Caco-2 (cell line): ENCODE results near the gene TRAK1. TPM values are rescaled to one million over a fixed set of nuclear protein-coding genes. Genes with fewer than 3 reads are reported as not detected.

Experiments used
- BruUV-seq: library from RNA; stranded (reverse); fragments of 400-500 nt; replicated peaks from 2 replicates; lab custom pipeline; 2021; lab: Mats Ljungman, UMichigan
- CTCF ChIA-PET: fragments of 300-600 bp; sonication (Branson Sonifier 250); formaldehyde crosslinking; loops from one replicate; lab custom pipeline; 2022; ENCODE audit warnings: antibody characterized with exemption; lab: Charles Lee
- POLR2A ChIA-PET: fragments of 300-600 bp; sonication (Branson Sonifier 250); formaldehyde crosslinking; loops from one replicate; lab custom pipeline; 2022; ENCODE audit warnings: antibody characterized with exemption; lab: Charles Lee
- DNase-seq, 2 experiments: peaks; one replicate each; pipeline versions ENCODE4 v3.0.0 to v3.0.0-alpha.2; 2020 to 2022
- H3K27me3 ChIP-seq: replicated peaks from 2 replicates; pipeline ENCODE4 v1.6.0; 2011; ENCODE audit warnings: low read length; ENCODE audit not compliant: control insufficient read depth, insufficient read depth
- H3K36me3 ChIP-seq: 2 replicates; pipeline ENCODE4 v1.5.1; 2011; ENCODE audit warnings: low read length; ENCODE audit not compliant: control insufficient read depth, insufficient read depth
- H3K4me1 ChIP-seq: fragments of 250-450 bp; sonication (Bioruptor Pico); 2 replicates; pipeline ENCODE4 v1.5.1; 2020; ENCODE audit warnings: mild to moderate bottlenecking
- H3K4me3 ChIP-seq: 2 replicates; pipeline ENCODE4 v1.5.1; 2011; ENCODE audit warnings: low read depth, mild to moderate bottlenecking, control low read depth, low read length
- H3K9me3 ChIP-seq: fragments of 250-450 bp; sonication (Bioruptor Pico); 2 replicates; pipeline ENCODE4 v1.5.1; 2020; ENCODE audit warnings: mild to moderate bottlenecking, moderate library complexity
- H3K27ac Mint-ChIP-seq: one replicate; pipeline ENCODE4 v1.8.0; 2022; ENCODE audit warnings: mixed read lengths; ENCODE audit not compliant: unreplicated experiment
- H3K27me3 Mint-ChIP-seq: one replicate; pipeline ENCODE4 v1.8.0; 2022; ENCODE audit warnings: mixed read lengths; ENCODE audit not compliant: insufficient read depth, unreplicated experiment
- H3K36me3 Mint-ChIP-seq: one replicate; pipeline ENCODE4 v1.8.0; 2022; ENCODE audit warnings: mild to moderate bottlenecking, mixed read lengths; ENCODE audit not compliant: insufficient read depth, unreplicated experiment
- H3K4me1 Mint-ChIP-seq: one replicate; pipeline ENCODE4 v1.8.0; 2022; ENCODE audit warnings: low read depth, mixed read lengths; ENCODE audit not compliant: unreplicated experiment
- H3K4me3 Mint-ChIP-seq: one replicate; pipeline ENCODE4 v1.8.0; 2022; ENCODE audit warnings: mild to moderate bottlenecking, moderate library complexity, mixed read lengths; ENCODE audit not compliant: unreplicated experiment
- H3K9me3 Mint-ChIP-seq: one replicate; pipeline ENCODE4 v1.8.0; 2022; ENCODE audit warnings: mixed read lengths; ENCODE audit not compliant: unreplicated experiment
- intact Hi-C: fragments of 100-400 bp; cut with micrococcal nuclease; formaldehyde crosslinking; loops from one replicate; pipeline ENCODE4 v1.10.0; 2022; ENCODE audit not compliant: unreplicated experiment
- total RNA-seq: library from RNA; stranded (reverse); gene quantifications from 2 replicates; pipeline ENCODE4 v1.2.3, GENCODE V29; 2022
- TF ChIP-seq, protein P1 (sequence below), 2 experiments: fragments of 200-600 bp in 1 of 2; IDR thresholded peaks; 1 replicate in 1 of 2; 2 replicates in 1 of 2; pipeline versions ENCODE4 v1.5.1 to v1.8.0; 2011 to 2022; ENCODE audit warnings: antibody characterized with exemption in 1 of 2, control low read depth in 1 of 2, inconsistent platforms in 1 of 2, low read depth in 1 of 2, low read length in 1 of 2, mild to moderate bottlenecking in 1 of 2, moderate library complexity in 1 of 2; ENCODE audit not compliant: insufficient read depth in 1 of 2, severe bottlenecking in 1 of 2, unreplicated experiment in 1 of 2

Gene TRAK1
- total RNA-seq, 1 experiment from 2014 or later: 33.3 TPM

DNA sequence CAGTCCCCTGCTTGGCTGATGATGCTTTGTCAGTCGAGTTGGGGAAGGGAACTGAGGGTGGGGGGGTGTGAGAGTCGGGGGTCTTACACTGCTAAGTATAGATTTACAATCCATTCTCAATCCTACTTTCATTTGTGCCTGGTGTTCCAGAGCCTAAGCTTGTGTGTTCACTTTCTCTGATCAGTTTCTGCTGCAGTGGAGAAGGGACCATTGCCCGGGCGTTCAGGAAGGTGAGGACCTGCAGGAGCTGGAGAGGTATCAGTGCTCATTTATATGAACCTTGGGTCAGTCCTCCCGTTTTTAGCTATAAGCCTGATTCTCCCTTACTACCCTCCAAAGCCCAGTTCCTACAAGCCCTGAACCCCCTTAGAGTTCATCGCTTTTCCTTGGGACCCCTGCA, 41.0 kb upstream of the TRAK1 start:
- Mint-ChIP-seq H3K4me1 (peaks cover 21% of the 10 kb centered on the region), H3K27ac (no peak overlapping the region), H3K36me3 (no peaks in the 10 kb centered on the region), H3K27me3 (no peaks in the 10 kb centered on the region), H3K9me3 (no peaks in the 10 kb centered on the region), H3K4me3 (no peak overlapping the region)
- Histone ChIP-seq H3K27me3 (no peaks in the 10 kb centered on the region), H3K36me3 (no peaks in the 10 kb centered on the region), H3K4me3 (no peak overlapping the region), H3K9me3 (no peaks in the 10 kb centered on the region), H3K4me1 (0 out of 2 replicates have a peak, but pooled peaks cover 9% of the 10 kb centered on the region)
- TF ChIP-seq, protein P1, sequence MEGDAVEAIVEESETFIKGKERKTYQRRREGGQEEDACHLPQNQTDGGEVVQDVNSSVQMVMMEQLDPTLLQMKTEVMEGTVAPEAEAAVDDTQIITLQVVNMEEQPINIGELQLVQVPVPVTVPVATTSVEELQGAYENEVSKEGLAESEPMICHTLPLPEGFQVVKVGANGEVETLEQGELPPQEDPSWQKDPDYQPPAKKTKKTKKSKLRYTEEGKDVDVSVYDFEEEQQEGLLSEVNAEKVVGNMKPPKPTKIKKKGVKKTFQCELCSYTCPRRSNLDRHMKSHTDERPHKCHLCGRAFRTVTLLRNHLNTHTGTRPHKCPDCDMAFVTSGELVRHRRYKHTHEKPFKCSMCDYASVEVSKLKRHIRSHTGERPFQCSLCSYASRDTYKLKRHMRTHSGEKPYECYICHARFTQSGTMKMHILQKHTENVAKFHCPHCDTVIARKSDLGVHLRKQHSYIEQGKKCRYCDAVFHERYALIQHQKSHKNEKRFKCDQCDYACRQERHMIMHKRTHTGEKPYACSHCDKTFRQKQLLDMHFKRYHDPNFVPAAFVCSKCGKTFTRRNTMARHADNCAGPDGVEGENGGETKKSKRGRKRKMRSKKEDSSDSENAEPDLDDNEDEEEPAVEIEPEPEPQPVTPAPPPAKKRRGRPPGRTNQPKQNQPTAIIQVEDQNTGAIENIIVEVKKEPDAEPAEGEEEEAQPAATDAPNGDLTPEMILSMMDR (IDR thresholded peaks at IDR 0.05; ENCODE audit: insufficient read depth in 1 of 2, low read depth in 1 of 2, low read length in 1 of 2, severe bottlenecking in 1 of 2, unreplicated experiment in 1 of 2): no peak
- intact Hi-C loops: no loop called here
- BruUV-seq: no TSS peak
- ChIA-PET POLR2A (no interaction called here), CTCF (no interaction called here)
- DNase-seq: no peak

DNA sequence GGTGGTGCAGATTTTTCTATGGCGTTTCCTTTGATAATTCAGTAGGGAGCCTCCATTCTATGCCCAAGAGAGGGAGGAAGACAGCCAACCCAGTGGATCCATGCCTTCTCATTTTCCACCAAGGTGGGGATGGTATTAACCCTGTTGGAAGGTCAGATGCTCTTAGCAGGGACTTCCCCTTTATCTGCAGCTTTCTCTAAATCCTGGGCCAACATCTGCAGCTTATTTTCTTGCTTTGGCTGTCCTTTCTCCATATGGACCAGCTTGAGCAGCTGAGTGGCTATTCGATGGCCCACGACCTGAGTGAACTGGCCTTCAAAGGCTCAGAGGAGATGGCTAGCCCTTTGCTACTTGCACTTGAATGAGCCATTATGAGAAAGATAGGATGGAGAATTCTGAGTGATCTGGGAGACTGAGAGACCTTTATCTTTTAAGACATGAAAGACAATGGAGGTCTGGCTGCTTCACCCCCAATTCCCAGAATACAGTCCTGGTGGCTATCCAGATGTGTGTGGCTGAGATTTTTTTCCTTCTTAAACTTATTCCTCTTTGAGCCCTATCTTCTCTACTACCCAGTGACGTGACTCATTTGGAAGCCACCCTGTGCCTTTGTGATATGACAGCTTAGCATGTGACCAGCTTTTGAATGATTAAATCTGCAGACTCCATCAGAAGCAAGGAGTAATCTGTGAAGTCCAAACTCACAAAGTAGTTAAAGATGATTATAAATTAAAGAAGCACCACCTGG, 39.6 kb upstream of the TRAK1 start:
- Histone ChIP-seq H3K27me3 (no peaks in the 10 kb centered on the region), H3K36me3 (no peaks in the 10 kb centered on the region), H3K9me3 (no peaks in the 10 kb centered on the region), H3K4me3 (no peak overlapping the region), H3K4me1 (0 out of 2 replicates have a peak, but pooled peaks cover 13% of the 10 kb centered on the region)
- Mint-ChIP-seq H3K4me3 (no peak overlapping the region), H3K27me3 (no peaks in the 10 kb centered on the region), H3K36me3 (no peaks in the 10 kb centered on the region), H3K9me3 (no peaks in the 10 kb centered on the region), H3K4me1 (peaks cover 25% of the 10 kb centered on the region), H3K27ac (no peak overlapping the region)
- ChIA-PET CTCF (no interaction called here), POLR2A (no interaction called here)
- no TSS peak for BruUV-seq
- intact Hi-C loops: no loop called here
- TF ChIP-seq, protein P1 (IDR thresholded peaks at IDR 0.05; ENCODE audit: insufficient read depth in 1 of 2, low read depth in 1 of 2, low read length in 1 of 2, severe bottlenecking in 1 of 2, unreplicated experiment in 1 of 2): no peak
- no peak for DNase-seq

DNA sequence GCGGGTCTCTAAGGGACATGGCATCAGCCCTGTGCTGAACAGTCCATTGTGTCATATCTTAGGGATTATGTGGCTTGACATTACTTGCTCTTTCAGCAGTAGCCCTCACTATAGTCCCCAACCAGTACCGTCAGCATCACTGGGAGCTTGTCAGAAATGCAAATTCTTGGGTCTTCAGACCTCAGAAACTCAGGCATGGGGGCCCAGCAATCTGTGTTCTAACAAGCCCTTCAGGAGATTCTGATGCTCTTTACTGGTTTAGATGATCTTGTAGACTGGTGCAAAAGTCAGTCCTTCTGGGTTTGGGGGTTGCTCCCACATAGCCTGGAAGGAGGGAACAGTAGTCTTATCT, 39.0 kb upstream of the TRAK1 start:
- Mint-ChIP-seq H3K36me3 (no peaks in the 10 kb centered on the region), H3K4me1 (peaks cover 25% of the 10 kb centered on the region), H3K27me3 (no peaks in the 10 kb centered on the region), H3K9me3 (no peaks in the 10 kb centered on the region), H3K4me3 (no peak overlapping the region), H3K27ac (no peak overlapping the region)
- ChIA-PET POLR2A (no interaction called here), CTCF (no interaction called here)
- Histone ChIP-seq H3K4me1 (0 out of 2 replicates have a peak, but pooled peaks cover 13% of the 10 kb centered on the region), H3K27me3 (no peaks in the 10 kb centered on the region), H3K4me3 (no peak overlapping the region), H3K9me3 (no peaks in the 10 kb centered on the region), H3K36me3 (no peaks in the 10 kb centered on the region)
- DNase-seq: no peak
- TF ChIP-seq, protein P1 (IDR thresholded peaks at IDR 0.05; ENCODE audit: insufficient read depth in 1 of 2, low read depth in 1 of 2, low read length in 1 of 2, severe bottlenecking in 1 of 2, unreplicated experiment in 1 of 2): no peak
- BruUV-seq: no TSS peak
- intact Hi-C loops: no loop called here
